Fibroblast of skin of right biceps (primary cell): ENCODE data around the gene MARCHF7.
"Not testable (repeated sequence)": the region's sequence is repeated elsewhere in the genome, so short reads cannot be mapped to it uniquely, and the experiment has no call there.

Source experiments
- DNase-seq: peaks from one replicate; pipeline ENCODE4 v3.0.0-alpha.2; 2013

The MARCHF7 gene, protein sequence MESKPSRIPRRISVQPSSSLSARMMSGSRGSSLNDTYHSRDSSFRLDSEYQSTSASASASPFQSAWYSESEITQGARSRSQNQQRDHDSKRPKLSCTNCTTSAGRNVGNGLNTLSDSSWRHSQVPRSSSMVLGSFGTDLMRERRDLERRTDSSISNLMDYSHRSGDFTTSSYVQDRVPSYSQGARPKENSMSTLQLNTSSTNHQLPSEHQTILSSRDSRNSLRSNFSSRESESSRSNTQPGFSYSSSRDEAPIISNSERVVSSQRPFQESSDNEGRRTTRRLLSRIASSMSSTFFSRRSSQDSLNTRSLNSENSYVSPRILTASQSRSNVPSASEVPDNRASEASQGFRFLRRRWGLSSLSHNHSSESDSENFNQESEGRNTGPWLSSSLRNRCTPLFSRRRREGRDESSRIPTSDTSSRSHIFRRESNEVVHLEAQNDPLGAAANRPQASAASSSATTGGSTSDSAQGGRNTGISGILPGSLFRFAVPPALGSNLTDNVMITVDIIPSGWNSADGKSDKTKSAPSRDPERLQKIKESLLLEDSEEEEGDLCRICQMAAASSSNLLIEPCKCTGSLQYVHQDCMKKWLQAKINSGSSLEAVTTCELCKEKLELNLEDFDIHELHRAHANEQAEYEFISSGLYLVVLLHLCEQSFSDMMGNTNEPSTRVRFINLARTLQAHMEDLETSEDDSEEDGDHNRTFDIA

DNA sequence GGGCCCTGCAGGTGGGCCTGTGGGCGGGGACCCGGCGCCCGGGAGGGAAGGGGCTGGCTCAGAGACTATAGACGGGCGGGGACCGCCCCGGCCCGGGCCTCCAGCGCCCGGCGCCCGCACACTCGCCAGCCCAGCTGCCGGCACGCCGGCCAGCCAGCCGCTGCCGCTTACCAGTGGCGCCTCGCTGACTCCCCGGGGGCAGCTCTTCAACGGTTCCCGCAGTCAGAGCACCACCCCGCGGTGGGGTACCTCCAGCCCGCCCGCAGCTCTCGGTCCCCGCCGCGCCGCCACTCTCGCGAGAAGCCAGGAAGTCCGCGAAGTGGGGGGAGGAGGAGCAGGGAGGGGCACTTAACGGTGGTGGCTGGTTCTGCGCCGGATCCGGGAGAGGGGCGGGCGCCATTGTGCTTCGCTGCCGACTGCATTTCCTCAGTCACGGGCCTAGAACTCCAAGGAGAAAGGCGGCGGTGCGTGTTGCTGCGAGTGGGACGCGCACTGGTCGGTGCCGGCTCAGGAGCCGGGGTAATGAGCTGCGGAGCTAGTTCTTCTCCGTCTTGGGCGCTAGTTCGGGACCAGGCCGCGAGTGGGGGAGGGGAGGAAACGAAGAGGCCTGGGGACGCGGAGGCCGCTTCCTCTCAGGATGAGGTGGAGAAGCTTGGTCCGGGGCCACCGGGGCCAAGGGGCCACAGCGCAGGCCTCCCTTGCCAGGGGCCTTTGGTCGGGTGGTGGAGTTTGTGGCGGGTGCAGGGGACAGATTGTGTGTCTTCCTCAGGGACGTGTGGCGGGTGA, at the start of gene MARCHF7:
TSS of gene MARCHF7 (plus strand) at position 364 of the 786 bp plus-strand sequence. CDS start 16,517 bp downstream, outside the sequence.
- DNase-seq: peak; percentile 97

DNA sequence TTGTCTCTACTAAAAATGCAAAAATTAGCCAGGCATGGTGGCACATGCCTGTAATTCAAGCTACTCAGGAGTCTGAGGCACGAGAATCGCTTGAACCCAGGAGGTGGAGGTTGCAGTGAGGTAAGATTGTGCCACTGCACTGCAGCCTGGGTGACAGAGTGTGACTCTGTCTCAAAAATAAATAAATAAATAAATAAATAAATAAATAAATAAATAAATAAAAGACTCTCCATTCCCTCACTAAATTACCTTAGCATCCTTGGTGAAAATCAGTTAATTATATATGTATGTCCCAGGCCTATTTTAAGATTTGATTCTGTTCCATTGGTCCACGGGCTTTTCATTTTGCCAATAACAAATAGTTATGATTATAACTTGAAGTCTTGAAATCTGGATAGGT, 44.9 kb upstream of the MARCHF7 start:
- DNase-seq: not testable (repeated sequence)

- no peak for DNase-seq
These were observed 41.3 kb upstream of the MARCHF7 start for GRCh38 chr2:159671047-159671446.

DNA sequence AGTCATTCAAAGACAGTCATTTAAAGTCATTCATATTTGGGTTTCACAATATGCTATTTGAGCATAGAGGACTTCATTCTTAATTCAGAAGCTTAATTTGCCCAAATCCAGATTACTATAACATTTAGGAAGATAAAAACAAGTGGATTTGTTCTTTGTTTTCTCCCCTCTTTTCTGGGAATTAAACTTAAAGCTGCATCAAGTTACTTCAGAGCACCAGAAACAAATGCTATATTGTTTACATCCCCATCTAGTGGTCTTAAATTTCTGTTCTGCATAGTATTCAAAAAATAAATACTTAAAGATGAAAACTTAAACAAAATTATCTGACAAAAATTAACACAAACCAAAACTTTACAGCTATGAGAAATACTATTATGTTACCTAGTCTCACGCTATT, 34.7 kb upstream of the MARCHF7 start:
- DNase-seq: peak; percentile 18

GRCh38 chr2:159680692-159681091, 31.6 kb upstream of the MARCHF7 start:
- DNase-seq: no peak

DNA sequence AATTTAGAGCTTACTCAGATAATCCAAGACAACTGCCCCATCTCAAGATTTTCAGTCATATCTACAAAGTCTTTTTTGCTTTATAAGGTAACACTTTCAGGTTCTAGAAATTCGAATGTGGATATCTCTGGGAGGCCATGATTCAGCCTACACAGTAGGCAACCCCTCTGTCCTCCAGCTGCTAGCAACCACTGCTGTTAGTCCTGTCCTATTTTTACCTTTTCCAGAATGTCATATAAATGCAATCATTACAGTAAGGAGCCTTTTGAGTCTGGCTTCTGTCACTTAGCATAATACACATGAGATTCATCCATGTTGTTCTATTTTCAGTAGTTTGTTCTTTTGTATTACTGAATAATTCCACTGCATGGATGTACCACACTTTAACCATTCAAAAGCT, 28.5 kb upstream of the MARCHF7 start:
- DNase-seq: no peak

- DNase-seq: peak; percentile 75
These were observed 27.5 kb upstream of the MARCHF7 start for GRCh38 chr2:159684796-159685195.

DNA sequence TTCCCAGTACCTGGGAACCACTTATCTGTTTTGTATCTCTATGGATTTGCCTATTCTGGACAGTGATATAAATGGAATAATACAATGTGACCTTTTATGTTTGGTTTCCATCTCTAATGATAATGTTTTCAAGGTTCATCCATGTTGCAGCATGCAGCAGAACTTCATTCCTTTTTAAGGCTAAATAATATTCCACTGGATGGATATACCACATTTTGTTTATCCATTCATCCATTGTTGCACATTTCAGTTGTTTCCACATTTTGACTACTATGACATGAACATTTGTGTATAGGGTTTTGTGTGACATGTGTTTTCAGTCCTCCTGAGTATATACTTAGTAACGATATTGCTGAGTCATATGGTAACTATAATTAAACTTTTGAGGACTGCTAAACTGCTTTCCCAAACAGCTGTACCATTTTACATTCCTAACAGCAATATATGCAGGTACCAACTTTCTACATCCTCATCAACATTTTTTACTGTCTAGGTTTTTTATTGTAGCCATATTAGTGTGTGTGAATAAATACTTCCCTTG, 17.7 kb upstream of the MARCHF7 start:
- no peak for DNase-seq

DNA sequence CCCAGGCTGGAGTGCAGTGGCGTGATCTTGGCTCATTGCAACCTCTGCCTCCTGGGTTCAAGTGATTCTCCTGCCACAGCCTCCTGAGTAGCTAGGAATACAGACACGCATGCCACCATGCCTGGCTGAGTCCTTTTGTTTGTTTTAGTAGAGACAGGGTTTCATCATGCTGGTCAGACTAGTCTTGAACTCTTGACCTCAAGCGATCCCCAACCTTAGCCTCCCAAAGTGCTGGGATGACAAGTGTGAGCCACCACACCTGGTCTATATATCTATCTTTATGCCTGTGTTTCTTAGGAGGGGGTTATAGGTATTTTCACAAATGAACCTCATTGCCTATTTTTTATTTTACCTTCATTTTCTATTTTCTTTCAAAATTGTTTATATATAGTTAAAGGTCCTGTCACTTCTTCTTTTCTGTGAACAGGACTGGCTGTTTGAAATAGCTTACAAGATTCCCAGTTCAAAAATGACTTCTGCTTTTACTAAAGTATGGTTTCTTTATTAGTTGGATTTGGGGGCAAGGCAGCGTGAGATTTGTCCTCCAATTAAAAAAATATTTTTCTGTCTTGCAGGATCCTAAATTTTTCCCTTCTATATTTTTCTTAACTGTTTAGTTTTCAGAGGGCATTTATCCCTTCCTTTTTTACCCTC, 16.4 kb upstream of the MARCHF7 start:
- no peak for DNase-seq

DNA sequence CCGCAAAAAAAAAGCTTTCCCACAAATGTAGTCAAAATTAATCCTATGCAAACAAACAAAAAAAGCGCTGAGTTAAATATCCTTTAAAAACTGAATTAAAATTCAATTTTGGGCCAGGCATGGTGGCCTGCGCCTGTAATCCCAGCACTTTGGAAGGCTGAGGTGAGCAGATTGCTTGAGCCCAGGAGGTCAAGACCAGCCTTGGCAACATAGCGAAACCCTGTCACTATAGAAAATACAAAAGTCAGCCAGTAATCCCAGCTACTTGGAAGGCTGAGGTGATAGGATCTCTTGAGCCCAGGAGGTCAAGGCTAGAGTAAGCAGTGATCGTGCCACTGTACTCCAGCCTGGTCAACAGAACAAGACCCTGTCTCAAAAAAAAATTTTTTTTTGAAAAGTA, 8.8 kb upstream of the MARCHF7 start:
- no peak for DNase-seq

DNA sequence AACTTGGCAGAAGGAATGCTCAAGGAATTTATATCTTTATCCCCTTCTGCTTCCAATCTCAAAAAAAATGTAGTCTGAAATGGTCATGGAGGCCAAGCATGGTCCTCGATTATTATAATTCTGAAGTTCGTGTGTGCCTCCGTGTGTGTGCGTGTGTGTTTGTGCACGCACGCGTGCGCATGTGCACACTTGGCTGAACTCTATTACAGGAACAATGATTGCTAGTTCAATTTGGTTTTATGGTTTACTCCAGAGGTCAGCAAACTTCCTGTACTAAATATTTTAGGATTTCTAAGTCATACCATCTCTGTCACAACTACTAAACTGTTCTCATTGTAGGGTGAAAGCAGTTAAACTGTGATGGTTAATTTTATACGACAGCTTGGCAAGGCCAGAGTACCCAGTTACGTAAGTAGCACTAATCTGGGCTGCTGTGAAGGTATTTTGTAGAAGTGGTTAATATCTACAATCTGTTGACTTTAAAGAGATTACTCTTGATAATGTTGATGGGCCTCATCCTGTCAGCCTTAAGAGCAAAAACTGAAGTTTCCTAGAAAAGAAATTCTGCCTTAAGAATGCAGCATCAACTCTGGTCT, 5.8 kb upstream of the MARCHF7 start:
- no peak for DNase-seq

- no peak for DNase-seq
These were observed 4.1 kb upstream of the MARCHF7 start for GRCh38 chr2:159708066-159708760.

DNA sequence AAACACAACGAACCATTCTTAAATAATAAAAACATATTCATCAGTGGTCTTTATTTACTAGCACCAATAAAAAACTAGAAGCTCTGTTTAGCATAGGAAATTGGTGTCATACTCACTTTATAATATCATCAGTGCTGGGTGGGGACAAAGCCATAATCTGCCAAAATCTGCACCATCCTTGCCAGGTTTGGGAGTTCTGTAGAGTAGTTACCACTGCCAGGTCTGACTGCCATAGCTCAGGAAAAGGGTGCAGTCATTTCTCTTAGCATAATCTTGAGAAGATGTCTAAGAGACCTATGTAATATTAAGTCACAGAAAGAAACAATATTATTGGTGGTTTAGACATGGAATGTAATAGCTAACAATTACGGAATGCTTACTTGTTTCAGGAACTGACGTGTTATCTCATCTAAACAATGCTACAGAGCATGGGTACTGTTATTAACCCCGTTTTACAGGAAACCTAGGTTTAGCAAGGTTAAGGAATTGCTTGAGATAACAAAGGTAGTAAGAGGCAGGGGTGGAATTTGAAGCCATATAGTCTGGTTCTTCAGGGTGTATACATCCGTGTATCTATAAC, 1.6 kb upstream of the MARCHF7 start:
- DNase-seq: peak; percentile 12

- no peak for DNase-seq
These were observed 654 bp upstream of the MARCHF7 start for GRCh38 chr2:159711562-159712142.

- no peak for DNase-seq
These were observed 669 bp downstream of the MARCHF7 start for GRCh38 chr2:159712929-159713420.

DNA sequence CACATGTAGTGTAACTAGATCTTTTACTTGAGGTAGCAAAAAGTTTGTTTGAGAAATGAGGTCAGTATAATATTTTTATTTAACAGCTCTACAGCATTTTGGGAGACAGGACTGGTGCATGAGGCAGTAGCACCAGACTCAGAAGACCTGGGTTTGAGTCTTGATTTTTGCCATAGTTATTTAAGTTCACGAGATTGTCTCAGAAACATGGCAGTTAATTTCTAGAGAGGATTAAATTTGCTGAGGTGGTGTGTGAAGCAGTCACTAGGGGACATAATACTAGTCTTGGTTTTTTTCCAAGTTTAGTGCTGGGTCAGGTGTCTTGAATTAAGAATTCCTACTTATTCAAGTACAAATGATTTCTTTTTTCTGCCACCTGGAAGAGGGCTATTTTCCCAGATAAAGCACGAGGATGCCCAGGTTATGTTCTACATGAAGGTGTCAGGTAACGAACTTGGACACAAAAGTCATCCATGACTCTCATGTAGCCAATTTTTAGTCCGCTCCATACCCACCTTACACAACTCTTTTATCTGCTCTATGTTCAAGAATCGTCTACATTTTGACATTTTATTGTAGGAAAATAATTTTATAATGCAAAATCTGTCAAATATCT, 1.4 kb downstream of the MARCHF7 start:
- peak; percentile 41 for DNase-seq

GRCh38 chr2:159714247-159714930, 2.1 kb downstream of the MARCHF7 start:
- DNase-seq: peak; percentile 63

- no peak for DNase-seq
These were observed 3.1 kb downstream of the MARCHF7 start for GRCh38 chr2:159715451-159715850.

- DNase-seq: not testable (repeated sequence)
These were observed 4.1 kb downstream of the MARCHF7 start for GRCh38 chr2:159716409-159716808.
